Ramos (cell line): ENCODE data around the gene SMIM29.

Experiments
- in situ Hi-C: fragments of 300-500 bp; cut with MboI; formaldehyde crosslinking; loops from one replicate; pipeline ENCODE4 v1.14.3; 2022; ENCODE audit warnings: low sequenced_read_pairs; ENCODE audit not compliant: unreplicated experiment

SMIM29 gene

GRCh38 chr6:34230653-34231371, 18.0 kb downstream of the SMIM29 start:
- in situ Hi-C loops: no loop called here

DNA sequence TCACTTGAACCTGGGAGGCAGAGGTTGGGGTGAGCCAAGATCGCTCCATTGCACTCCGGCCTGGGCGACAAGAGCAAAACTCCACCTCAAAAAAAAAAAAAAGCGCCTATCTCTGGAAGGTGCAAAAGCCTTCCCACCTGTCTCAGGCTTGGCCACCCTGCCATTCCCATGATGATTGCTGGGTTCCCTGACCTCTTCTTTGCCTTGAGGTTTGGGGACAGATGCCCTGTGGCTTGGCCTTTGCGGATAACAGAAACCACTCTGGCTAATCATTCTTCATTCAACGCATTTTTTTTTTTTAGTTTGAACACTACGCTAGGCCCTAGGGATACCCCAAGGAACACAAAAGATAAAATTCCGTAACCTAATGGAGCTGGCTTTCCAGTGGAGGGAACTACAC, 18.9 kb downstream of the SMIM29 start:
- in situ Hi-C loops: no loop called here

- in situ Hi-C loops: no loop called here
Measured at GRCh38 chr6:34227761-34228421, 20.9 kb downstream of the SMIM29 start.

GRCh38 chr6:34226731-34227586, 21.8 kb downstream of the SMIM29 start:
- in situ Hi-C loops: no loop called here

DNA sequence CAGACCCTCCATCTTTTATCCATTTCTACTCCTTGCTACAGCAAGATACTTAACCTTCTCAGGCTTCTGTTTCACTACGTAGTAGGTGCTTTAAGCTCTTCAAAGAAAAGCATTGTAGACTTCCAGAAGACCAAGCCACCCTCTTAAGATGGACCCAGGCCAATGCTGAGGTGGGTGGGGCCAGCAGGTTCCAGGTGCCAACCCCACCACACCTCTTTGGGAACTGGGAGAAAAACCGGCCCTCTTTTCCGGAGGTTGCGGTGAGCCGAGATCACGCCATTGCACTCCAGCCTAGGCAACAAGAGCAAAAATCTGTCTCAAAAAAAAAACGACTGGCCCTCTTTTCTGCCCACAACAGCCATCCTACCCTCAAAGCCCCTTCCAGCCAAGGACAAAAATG, 22.7 kb downstream of the SMIM29 start:
- in situ Hi-C loops: no loop called here

DNA sequence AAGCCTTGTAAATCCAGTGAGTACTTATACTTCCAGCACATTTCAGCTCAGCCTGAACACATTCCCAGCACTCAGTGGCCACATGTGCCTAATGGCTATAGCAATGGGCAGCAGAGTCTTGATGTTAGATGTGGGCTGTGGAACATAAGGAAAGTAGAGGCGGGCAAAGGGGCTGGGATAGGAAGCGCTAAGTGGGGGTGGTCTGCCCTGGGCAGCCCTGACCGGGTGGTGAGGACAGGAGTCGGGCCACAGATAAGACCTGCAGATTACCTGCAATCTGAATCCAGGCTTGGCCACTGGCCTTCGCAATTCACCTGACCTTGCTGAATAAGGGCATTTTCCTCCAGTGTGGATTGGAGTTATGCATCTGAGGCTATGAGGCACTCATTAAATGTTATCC, 23.3 kb downstream of the SMIM29 start:
- in situ Hi-C loops: no loop called here

GRCh38 chr6:34223956-34224940, 24.6 kb downstream of the SMIM29 start:
- in situ Hi-C loops: no loop called here

DNA sequence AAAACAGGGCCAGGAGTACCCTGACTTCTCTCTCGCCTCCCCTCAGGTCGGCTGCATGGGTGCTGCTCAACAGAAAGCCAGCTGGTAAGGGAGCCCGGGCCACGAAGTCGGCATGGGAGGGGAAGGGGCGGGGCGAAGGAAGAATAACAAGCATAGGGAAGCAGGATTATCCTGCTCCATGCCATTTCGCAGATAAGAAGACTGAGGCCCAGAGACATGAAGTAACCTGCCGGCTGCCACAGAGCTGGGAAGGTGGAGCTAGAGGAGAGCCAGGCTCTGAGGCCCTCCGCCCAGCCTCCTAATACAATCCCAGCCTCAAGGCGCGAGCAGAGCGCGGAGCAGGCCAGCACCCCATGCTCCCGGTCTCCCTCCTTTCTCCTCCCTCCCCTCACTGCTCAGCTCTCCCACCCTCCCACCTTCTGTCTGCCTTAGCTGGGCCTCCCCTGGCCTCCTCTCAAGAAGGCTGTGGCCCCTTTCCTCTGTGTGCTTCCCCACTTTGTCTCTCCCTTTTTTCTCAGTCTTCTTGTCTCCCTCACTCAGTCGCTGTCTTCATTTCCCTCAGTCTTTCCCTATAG, 25.3 kb downstream of the SMIM29 start:
- in situ Hi-C loops: no loop called here

DNA sequence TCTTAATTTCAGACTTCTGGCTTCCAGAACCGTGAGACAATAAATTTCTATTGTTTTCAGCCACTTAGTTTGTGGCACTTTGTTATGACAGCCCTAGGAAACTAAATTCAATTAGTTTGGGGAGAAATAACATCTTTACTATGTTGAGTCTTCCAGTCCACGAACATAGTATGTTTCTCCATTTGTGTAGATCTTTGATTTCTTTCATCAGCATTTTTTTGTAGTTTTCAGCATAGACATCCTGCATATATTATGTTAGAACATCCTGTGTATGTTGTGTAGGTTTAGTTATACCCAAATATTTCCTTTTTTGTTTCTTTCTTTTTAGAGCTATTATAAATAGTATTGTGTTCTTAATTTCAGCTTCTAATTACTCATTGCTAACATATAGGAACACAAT, 30.1 kb downstream of the SMIM29 start:
- in situ Hi-C loops: no loop called here

- in situ Hi-C loops: no loop called here
Measured at GRCh38 chr6:34213772-34214171, 35.0 kb downstream of the SMIM29 start.

GRCh38 chr6:34207695-34208443, 40.9 kb downstream of the SMIM29 start:
- in situ Hi-C loops: no loop called here

DNA sequence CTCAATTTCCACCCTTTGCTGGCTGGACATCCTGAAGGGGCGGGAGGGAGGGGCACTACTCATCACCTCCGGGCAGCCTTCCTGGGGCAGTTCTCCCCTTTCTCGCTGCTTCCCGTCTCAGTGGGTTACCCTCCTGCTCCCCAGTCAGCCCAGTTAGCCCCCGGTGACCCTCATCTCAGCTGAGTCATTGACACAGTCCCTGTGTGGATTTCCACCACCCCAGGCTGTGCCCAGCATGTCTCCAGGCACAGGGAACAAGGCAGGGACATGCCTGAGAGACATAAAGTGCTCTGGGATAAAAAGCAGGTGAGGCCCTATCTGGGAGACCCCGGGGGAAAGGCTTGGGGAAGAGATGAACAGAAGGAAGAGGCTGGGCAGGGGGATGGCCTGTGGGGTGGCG, 42.1 kb downstream of the SMIM29 start:
- in situ Hi-C loops: no loop called here

DNA sequence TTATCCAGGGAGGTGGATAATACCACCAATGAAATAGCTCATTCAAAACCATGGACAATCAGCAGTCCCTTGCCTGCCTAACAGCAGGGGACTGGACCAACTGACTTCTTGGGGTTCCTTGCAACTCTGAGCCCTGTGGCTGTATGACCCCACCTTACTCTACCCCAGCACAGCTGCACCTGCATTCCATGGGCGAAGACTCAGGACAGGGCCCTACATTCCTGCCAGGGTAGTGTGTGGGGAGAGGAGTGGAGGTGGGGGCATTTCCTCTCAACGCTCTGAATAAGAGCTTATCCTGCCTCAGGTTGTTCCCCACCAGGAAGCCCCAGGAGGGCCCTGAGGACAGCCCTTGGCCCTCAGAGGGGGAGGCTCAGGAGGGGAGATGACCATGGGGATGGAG, 42.9 kb downstream of the SMIM29 start:
- in situ Hi-C loops: no loop called here

- in situ Hi-C loops: no loop called here
Measured at GRCh38 chr6:34205466-34205865, 43.3 kb downstream of the SMIM29 start.

DNA sequence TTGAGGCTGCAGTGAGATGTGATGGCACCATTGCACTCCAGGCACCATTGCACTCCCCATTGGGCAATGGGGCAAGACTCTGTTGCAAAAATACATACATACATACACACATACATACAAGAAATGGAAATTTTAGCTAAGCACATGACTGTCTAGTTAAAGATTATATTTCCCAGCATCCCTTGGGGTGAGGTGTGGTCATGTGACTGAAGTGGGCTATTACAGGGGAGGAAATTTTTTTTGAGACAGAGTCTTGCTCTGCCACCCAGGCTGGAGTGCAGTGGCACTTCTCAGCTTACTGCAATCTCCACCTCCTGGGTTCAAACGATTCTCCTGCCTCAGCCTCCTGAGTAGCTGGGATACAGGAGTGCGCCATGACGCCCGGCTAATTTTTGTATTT, 44.1 kb downstream of the SMIM29 start:
- in situ Hi-C loops: no loop called here

- in situ Hi-C loops: no loop called here
Measured at GRCh38 chr6:34202329-34203201, 46.2 kb downstream of the SMIM29 start.

DNA sequence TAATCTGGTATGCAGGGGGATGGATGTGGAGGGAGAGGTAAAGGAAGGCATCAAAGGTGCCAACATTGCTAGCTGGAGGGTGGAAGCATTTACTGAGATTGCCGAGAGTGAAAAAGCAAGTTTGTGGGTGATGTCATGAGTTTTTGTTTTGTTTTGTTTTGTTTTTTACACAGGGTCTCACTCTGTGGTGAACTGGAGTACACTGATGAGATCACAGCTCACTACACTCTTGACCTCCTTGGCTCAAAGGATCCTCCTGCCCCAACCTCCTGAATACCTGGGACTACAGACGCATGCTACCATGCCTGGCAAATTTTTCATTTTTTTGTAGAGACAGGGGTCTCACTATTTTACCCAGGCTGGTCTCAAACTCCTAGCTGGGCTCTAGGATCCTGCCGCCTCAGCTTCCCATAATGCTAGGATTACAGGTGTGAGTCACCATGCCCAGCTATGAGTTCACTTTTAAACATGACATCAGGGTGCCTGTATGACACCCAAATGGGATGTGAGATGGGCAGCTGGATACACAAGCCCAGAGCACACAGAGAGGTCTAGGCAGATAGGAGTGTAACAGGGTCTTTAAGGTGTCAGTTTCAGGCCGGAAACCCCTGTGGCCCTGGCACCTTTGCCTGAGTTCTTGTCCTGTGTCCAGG, 47.2 kb downstream of the SMIM29 start:
- in situ Hi-C loops: no loop called here
